NOMO-1 (cell line): ENCODE measurements around the gene MPPED2.
A peak's percentile ranks its signal among the peaks of the same experiment; 100 is the strongest.

Experiments used
- DNase-seq, 2 experiments: peaks; one replicate each; lab custom pipeline; 2025; ENCODE audit not compliant: unreplicated experiment in 2 of 2; lab: John Stamatoyannopoulos, UW

The MPPED2 gene

DNA sequence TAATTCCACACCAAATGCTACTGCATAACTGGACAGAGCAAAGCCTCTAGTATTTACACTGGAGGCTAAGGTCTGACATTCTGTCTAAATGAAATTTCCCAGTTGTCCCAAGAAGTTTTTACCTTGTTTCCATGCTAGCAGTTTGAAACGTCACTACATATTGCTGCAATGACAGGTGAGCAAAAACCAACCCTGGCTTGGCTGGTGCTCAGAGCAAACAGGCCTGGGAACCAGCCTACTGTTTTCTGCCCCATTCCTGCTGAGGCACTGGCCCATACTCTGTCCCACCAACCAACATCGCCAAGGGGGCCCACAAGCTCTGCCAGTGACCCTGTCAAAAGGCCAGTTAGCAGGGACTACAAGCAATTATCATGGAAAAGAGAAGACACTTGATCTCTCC, 131.1 kb downstream of the MPPED2 start:
- DNase-seq = no peak

DNA sequence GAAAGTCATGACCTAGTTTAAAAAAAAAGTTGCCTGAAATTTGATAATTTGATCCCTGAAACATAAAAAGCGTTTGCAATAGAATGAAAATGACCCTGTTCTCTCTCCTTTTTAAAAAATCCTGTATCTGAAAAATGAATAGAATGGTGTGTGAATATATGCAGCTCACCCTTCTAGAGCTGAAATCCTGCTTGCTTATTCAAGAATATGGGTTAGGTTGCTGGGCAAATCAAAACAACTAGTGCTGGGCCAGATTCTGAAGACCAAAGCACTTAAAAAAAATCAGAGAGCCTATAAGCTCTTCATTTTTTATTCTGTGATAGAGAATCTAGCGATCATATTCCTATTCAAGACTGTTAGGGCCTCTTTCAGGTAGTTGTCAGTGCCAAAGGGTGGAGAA, 131.6 kb downstream of the MPPED2 start:
- no peak for DNase-seq

DNA sequence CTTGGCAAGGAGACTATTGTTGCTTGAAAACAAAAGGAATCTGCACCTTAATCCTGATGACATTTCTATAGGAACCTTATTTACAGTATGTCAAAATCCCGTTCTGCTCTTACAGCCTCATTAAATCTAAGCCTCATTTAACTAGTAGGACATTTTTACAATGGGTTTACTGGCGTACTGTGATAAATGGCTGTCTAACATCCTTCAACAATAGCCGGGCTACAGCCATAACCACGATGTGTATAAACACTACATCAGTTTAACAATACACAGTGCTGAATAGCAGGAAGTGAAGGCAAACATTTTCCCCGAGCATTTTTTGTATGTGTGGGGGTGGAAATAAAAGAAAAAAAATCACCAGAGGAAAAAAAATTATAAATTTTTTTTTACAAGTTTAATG, 132.0 kb downstream of the MPPED2 start:
- no peak for DNase-seq

DNA sequence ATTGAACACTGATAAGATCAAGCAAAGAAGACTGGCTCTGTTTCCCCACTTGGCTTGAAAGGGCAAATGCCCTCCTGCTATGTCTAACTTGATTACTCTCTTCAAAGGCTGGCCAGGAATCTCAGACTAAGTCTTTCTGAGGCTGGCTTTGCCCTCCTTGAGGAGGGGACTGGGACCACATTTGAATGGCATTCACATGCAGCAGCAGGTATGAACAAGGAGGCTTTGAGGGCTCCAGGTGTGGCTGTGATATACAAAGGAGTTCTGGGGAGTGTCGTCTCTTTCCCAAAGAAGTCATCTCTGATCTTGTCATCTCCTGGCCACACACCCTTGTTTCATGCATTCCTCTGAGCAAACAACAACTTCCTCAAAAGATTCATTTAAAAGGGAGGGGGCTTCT, 132.4 kb downstream of the MPPED2 start:
- DNase-seq = no peak

DNA sequence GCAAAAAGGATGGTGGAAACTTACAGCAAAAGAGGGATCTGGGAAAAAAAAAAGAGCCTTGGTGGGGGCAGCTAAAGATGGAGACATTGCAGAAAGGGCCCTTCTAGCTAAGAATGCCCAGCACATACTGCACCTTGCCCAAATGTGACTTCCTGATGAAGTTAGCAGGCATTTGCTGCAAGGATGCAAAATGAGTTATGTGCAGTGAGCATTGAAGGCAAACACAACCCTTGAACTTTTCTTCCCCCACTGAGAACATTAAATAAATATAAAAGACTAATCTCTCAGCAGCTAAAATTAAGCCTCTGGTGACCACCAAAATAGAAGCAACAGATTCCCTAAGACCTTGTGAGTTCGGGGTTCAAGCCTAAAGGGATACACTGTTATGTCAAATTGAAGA, 133.3 kb downstream of the MPPED2 start:
- DNase-seq = no peak

DNA sequence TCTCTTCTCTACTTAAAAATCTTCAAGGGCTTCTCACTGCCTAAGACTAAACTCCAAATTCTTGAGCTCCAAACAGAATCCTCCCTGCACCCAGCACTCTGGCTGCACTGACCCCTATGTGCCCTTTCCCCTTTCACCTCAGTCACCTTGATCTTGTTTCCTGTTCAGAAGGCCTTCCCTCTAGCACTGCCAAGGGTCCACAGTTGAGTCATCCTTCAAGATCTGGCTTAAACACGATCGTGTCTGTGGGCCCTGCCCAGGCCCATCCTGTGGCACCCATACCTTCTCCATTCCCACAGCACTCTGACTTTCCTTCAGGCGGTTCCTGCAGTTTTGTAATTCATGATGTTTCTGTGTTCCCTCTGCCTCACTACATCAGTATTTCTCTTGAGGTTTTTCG, 134.0 kb downstream of the MPPED2 start:
- no peak for DNase-seq

DNA sequence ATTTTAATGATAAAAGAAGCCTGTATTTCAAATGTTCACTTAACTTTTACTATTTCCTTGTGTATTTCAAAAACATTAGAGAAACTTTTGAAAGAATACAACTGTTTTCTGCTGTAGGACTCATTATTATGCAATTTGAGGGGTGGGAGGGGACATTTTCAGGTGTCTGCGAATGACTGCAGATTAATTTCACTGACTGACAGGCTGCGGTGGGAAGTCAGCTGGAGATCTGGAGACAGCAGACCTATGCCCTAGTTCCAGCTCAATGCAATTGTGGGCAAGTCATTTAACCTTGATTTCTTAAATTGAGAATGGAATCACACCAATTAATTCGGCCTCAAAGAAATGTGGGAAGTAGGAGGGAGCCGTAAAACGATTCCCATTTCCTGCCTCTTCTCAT, 134.5 kb downstream of the MPPED2 start:
- DNase-seq = no peak

DNA sequence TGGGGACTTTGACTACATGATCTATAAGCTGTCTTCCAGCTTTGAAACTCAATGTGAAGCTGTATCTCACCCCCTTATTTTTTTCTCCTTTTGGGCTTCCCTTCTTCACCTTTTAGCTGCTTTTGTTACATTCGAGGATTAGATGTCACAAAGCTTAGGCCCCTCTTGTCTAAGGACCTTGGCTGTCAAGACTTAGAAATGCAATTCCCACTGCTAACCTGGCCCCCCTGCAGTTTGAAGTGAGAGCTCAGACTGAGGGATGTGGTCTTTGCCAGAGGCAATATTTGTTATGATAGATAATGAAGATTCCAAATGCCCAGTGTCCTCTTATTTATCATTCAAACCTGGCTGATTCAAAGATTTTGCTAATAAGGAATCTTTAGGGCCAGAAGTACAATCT, 135.0 kb downstream of the MPPED2 start:
- no peak for DNase-seq

DNA sequence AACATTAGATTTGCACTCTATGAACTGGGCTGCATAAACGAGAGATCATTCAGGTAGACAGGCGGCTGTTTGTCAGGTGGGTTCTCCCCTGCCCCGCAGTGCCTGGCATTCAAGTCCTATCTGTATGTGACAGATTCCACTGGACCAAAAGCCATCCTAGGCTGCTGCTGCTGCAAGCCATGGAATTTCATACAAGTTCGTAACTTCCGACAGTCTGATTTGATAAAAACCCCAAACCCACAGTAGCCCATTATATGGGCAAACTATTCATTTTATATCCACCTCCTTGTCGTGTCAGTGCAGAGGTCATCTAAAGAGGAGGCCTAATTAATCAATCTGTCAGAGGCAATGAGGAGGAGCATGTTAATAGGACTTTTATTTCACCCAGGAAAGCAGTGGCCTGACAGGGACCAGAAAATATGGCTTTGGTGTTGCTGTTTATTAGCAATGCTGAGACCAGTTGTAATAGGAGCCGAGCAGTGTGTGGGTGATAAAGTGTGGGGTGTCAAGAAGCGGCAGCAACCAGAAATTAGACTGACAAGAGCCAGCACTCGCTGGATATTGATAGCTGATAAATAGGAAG, 139.0 kb downstream of the MPPED2 start:
- no peak for DNase-seq

DNA sequence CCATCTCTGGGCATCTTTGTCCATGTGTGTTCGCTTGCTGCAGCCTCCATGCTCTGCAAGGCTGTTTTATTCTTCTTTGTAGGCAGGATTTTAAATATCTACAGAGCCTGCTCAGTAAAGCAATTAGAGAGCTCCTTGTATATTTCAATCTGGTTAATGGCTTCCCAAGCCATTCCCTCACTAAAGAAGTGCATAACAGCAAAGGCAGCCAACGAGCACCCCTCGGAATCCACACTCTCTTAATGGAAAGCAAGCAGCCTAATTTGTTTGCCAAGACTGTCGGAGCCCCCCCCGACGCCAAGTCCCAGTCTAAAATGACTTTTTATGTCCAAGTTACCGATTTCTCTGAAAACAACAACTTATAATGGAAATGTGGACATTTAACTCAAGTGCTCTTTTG, 139.6 kb downstream of the MPPED2 start:
- DNase-seq = no peak

DNA sequence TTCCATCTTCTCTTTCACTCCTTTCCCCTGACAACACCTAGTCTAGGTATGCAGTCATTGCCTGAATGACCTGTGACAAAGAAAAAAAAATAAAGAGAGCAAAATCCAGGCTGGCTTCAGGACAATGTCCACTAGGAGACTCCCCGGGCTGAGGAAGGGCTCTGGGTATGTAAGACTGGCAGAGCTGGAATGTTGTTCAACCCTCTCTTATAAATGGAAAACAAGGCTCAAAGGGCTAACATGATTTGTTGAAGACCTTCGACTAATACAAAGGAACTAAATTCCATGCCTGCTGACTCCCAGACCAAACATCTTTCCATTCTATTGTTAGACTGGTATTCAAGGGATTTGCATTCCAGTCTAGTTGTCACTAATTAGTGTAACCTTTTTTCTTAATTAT, 141.1 kb downstream of the MPPED2 start:
- no peak for DNase-seq

DNA sequence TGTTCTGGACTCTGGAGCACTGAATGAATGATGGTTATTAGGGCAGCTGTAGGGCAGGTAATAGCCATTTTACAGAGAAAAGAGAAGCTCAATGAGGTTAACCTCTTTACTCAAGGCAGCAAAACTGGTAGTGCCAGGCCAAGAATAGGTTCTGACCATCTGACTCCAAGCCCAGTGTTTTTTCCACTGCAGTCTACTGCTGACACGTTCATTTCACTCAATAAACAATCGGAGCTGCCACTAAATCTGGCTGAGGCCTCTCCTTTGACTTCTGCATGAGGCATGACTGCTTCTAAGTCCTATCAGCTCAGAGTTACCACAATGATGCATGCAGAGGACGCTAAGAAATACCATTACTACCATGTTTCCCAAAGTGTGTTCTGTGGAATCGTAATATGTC, 145.6 kb downstream of the MPPED2 start:
- no peak for DNase-seq

DNA sequence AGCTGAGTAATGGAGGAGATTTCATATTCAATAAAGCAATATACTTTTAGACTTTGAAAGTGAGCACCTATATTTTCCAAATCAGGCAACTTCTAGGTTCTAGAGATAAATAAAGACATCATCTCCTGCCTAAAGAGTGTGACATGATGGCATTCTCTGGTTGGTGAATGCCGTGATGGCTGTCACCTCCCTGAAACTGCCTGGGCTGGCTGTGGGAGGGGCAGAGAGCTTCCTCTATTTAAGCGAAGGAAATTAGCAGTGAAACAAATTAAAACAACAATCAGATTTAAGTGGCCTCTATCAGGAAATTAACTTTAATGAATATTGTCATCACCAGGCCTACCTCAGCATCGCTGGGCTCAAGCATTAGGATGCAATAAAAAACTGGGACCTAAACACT, 149.4 kb downstream of the MPPED2 start:
- DNase-seq = no peak

DNA sequence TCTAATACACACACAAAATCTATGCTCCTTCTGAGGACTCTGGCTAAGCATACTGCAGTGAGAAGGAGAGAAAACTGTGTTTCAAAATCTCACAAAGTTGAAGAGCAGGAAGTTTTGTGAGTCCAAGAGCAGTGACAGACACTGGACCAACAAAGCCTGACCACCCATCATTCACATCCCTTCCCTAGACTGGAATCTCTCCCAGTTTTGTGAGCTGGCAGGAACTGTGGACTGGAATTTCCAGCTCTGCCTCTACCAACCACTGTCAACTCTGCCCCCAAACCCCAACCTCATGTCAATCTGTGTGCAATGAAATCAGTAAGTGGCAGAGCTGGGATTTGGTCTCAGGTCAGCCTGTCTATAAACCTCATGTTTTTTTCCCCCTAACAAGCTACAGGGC, 150.7 kb downstream of the MPPED2 start:
- DNase-seq = no peak

DNA sequence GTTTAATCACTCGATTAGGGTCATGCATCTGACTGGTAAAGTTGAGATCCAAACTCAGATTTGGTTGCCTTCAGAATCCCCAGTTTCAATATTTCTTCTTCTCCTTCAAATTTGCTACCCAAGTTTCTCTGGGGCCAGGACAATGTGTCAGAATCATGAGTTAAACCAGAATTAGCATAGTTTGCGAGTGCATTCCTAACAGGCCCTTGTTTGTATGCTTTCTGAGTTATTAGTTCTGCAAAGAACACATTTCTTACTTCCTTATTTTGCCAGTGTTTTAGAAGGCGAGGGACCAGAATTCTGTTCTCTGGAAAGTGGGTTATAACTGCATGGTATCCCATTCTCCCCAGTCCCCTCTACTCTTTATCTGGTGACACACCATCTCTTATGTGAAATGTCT, 151.3 kb downstream of the MPPED2 start:
- peak in 1 of 2 experiments; percentile 24 for DNase-seq

DNA sequence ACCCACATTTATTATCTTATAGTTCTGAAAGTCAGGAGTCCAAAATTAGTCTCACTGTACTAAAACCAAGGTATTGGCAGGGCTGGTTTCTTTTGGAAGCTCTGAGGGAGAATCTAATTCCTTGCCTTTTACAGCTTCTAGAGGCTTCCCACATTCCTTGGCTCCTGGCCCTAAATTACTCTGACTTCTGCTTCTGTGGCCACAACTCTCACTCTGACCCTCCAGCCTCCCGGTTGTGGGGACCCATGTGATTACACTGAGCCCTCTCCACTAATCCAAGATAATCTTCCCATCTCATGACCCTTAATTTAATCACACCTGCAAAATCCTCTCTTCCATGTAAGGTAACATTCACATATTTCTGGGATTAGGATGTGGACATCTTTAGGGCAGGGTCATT, 152.3 kb downstream of the MPPED2 start:
- DNase-seq = no peak

DNA sequence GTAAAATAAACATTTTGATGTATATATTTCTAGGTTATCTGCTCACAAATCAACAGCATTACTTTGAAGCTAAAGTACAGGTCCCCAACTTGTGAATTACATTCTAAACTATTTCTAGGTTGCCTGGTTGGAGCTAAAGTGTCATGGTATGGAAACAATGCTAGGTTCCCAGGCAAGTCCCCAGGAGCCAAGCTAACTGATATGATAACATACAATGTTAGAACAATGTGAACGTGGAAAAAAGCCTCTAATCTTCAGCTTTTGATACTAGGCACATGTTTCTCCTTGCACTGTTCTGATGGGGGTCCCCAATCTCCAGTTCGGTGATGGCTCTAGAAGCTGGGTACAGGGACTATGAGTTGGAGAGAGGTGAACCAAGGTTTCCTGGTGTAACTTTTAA, 153.4 kb downstream of the MPPED2 start:
- DNase-seq = no peak

DNA sequence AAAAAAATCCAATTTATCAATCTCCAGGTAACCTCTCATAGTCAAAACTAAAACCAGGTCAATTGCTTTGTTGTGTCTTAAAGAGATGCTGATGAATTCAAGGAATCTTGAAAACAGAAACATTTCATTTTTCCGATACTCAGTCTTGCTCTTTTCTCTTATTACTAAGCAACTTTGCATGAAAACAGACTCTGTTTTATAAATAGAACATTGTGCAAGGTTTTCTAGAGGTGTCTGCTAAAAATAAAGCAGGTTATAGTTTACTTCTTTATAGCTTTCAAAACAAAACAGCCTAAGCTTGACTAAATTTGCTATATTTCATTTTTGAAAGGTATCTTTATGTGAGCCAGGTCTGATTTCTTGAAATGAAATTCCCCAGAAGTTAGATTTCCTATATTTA, 154.0 kb downstream of the MPPED2 start:
- DNase-seq = no peak

DNA sequence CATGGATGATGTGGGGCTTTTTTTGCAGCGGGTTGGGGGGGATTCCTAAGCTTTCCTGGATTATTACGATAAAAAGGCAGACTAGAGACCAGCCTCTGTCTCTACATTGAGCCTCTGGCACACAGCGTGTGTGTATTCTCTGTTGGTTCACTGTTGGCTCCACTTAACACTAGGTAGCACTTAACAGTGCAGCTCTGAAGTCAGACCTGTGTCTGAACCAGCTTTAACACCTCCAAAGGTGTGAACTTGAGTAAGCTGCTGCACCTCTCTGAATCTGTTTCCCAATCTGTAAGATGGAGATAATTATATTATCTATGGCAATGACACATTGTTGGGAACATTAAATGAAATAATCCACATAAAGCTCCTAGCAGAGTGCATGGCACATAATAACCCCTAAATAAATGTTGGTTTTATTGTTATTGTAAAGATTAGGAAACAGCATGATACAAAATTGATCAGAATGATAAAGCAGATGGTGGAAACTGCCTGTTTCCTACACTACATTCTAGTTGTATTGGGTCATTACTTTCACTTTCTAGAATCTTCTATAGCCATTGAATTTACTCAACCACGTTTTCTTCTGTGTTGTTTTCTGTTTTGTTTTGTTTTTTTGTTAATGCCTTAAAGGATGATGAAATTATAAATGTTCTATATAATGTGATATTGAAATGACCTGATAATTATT, 154.9 kb downstream of the MPPED2 start:
- DNase-seq = no peak

DNA sequence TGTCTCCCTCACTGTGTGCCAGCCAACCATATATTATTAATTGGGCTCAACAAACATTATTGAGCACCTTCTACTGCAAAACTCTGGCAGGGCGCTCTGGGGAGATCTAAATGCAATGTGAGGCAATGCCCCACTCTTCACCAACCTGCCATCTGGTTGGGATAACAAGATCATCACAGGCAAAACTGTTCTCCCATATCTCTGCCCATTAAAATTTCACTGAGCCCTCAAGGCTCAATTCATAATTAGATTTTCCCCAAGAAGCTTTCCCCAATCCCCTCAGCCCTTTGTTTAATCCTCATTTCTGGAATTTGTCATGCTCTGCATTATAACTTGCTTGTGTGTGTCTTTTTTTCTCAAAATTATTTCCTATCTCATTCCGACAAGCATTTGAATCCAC, 156.6 kb downstream of the MPPED2 start:
- no peak for DNase-seq

DNA sequence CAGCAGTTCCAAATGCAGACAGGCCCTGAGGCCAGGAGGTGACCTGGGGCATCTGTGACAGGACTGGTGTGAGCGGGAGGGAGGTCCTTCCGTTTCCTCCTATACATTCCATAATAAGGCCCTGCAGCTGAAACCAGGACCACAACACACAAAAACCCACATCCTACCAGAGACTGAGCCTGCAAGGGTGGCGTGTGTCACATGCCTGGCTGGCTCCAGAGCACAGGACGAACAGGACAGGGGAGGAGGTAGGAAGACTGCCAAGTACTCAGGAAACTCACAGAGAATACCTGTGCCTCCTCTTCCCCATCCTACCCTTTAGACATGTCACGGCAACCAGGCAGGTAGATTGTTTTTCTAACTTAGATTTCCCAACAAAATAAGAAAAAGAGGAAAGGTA, 159.4 kb downstream of the MPPED2 start:
- DNase-seq = no peak

DNA sequence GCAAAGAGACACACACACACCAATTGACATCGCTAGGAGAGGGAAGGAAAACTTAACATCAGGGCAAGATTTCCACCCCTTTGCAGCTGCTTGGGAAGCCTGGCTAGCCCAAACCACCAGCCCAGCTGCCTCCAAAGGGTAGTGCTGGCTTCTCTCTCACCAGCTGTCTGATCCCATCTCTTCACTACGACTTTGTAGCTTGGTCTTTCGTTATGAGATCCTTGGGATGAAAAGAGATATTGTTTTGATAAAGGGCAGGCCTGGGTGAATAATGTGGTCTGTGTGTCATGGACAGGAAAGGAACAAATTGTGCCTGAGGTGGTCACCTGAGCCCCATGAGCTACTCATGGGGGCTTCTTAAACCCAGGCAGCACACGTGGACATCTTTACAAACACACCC, 161.3 kb downstream of the MPPED2 start:
- DNase-seq = no peak

DNA sequence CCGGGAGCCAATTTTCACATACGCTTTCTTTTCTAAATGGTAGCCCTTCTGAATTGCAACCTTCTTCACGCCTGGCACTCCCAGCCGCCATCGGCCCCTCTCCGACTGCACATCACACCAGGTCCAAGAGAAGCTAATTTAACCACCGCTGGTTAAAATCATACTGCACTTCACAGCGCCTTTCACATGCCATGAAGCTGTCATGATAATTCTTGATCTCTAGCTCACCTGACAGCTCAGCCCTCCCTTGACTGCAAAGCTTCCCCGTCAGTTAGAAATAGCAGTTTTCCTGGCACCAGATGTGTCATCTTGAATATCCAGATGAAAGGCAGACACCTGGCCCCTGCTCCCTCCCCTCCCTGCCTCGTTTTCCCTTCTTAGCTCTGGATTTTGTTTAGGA, 161.8 kb downstream of the MPPED2 start:
- DNase-seq = no peak
